ENCODE data around the gene CIRBP.

GRCh38 chr19:1296078-1296477 is 26.9 kb downstream of the CIRBP start:
- TF ChIP-seq POLR2AphosphoS5 (IDR thresholded peaks at IDR 0.05; ENCODE audit: low read depth, low read length) (no peak), REST (IDR thresholded peaks at IDR 0.05; ENCODE audit: insufficient read depth in 1 of 2, low read depth in 2 of 2, low read length in 2 of 2) (no peak), TAF1 (IDR thresholded peaks at IDR 0.05; ENCODE audit: borderline replicate concordance, insufficient read depth, low read length) (no peak), SIN3A (IDR thresholded peaks at IDR 0.05; ENCODE audit: borderline replicate concordance, insufficient read depth, low read length) (no peak)

All from PFSK-1 (cell line).